ENCODE measurements around the gene TEX9.
"Not testable (repeated sequence)": the region's sequence is repeated elsewhere in the genome, so short reads cannot be mapped to it uniquely, and the experiment has no call there.

TEX9 gene

DNA sequence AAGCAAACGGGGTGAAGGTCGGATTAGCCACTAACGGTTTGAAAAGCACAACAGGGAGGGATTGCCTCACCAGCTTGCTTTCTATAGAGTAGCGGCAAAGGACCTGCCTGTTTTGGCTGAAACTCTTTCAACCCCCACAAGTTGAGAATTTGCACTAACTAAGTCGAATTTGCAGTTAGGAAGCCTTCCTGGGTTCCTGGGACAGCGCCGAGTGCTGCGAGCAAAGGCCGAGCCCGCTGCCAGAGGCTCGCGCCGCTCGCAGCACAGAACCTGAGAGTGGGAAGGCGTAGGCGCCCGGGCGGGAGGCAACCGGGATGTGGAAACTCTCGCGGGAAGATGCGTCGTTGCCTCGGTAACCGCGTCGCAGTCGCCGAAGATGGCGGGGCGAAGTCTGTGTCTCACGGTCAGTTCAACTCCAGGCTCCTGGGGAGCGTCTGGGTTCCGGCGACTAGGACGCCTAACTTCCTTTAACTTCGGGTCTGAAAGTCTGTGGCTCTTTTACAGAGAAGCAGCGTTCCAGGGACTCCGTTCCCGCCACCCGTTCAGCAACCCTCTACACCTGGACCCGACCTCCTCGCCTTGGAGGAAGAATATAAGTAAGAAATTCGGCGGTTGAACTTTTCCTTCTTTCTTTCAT, at the start of gene TEX9:
TEX9 (plus strand) TSS at position 352 of the 637 bp plus-strand sequence; CDS start at position 377, 25 bp downstream.
- DNase-seq = peak; percentile 71

DNA sequence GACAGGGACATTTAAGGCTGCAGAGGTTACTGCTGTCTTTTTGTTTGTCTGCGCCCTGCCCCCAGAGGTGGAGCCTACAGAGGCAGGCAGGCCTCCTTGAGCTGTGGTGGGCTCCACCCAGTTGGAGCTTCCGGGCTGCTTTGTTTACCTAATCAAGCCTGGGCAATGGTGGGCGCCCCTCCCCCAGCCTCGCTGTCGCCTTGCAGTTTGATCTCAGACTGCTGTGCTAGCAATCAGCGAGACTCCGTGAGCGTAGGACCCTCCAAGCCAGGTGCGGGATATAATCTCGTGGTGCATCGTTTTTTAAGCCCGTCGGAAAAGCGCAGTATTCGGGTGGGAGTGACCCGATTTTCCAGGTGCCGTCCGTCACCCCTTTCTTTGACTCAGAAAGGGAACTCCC, 48.7 kb upstream of the TEX9 start:
- DNase-seq = not testable (repeated sequence)

DNA sequence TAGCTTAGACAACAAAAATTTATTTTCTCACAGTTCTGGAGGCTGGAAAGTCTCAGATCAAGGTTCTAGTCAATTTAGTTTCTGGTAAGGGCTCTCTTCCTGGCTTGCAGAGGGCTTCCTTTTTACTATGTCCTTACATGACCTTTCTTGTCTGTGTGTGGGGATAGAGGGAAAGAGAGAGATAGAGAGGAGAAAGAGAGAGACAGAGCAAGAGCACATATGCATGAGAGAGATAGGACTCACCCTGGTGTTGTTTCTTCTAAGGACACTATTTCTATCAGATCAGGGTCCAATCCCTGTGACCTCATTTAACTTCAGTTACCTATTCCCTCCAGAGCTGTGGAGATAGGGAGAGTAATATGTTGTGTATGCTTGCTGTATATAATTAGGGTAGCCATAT, 44.9 kb upstream of the TEX9 start:
- DNase-seq = no peak

DNA sequence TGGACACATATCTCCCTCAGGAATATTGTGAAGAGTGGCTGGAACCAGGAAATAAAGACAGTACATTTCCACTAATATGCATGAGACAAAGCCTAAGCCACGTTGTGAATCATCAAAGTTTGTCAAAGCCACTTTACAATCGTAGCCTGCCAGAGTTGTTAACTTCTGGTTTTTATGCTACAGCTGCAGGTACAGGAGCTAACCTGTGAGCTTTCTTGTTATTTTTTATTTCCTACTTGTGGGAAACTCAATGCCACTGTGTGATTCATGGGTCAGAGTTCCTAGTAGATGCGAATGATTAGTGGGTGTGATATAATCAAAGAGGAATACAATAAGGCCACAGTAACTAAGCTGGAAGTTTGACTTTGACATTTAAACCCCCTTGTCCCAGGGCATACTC, 44.4 kb upstream of the TEX9 start:
- no peak for DNase-seq

DNA sequence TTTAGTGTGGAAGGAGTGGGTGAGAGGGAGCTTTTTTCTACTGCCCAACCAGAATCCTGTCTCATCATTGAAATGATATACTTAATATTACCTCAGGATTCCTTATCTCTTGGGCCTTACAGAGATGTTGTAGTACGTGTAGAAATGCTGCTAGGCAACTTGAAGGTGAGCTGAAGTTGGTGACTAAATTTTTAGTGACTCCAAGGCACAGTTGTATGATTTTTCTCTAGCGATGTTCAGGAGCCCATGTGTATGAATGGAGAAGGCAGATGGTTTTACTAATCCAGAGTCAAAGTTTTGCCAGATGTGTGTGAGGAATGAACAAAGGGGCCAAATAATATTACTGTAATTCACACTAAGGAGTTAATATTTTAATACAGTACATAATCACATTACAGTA, 42.8 kb upstream of the TEX9 start:
- no peak for DNase-seq

DNA sequence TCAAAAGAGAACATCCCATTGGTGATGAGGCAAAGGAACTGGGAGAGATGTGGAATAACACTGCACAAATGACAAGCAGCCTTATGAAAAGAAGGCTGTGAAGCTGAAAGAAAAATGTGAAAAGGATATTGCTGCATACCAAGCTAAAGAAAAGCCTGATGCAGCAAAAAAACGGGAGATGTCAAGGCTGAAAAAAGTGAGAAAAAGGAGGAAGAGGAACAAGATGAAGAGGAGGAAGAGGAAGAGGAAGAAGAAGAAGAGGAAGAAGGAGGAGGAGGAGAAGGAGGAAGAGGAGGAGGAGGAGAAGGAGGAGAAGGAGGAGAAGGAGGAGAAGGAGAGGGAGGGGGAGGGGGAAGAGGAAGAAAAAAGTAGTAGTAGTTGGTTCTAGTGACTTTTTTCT, 41.8 kb upstream of the TEX9 start:
- no peak for DNase-seq

DNA sequence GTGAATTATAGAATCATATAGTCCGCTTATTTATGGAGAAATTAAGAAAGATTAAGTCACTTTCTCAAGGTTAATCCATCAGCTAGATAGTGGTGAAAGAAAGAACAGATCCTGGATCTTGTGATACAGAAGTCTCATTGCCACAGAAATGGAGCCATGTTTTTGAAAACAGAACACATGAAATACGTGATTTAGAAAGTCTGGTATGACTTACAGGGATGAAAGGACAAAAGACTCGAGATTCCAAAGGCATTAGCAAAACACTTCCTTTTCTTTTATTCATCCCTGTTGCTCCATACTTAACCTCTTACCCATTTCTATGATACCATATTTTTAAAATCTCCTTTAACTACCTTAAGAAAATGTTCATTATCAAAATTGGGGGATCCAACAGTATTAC, 40.0 kb upstream of the TEX9 start:
- no peak for DNase-seq

DNA sequence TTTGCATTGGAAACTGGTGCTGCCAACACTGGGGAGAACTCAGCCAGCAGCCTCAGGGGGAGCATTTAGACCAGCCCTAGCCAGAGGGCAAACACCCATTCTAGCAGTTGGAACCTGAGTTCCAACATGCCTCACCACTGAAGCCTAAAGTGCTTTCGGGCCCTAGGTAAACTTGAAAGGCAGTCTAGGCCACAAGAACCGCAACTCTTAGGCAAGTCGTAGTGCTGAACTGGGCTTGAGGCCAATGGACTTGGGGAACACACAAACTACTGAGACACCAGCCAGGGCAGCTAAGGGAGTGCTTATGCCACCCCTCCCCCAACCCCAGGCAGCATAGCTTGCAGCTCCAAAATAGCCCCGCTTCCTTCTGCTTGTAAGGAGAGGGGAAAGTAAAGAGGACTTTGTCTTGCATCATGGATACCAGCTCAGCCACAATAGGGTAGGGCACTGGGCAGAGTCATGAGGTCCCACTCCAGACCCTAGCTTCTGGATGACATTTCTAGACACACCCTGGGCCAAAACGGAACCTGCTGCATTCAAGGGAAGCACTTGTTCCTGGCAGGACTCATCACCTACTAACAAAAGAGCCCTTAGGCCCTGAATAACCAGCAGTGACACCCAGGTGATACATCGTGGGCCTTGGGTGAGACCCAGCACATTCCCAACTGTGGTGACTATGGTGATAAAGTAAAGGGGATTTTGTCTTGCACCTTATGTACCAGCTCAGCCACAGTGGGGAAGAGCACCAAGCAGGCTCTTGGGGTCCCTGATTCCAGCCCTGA, 37.3 kb upstream of the TEX9 start:
- no peak for DNase-seq

DNA sequence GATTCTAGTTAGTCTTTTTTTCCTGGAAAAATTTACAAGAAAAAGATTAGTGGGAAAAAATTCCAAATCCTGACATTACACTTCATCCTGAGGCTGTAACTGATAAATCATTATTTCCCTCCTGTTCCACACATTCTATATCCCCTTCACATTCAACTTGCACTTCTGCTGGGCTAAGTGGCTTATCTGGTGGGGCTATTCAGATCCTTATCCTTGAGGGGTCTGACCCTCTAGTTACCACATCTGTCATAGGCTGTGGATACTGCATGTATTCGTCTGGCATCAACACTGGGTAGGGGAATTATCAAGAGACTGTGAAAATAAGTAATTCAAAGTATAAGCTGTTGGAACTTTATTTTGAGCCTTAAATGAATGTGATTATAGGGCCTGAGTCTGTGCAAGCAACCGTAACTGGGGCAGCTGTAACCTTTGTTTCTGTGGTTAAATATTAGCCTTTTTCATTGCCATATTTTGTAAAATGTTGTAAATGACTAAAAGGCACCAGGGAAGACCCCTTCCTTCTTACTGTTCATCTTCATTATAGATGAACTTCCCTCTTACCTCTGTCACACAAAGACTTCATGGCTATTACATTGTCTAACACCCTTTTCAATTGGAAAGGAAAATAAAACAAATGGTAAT, 28.0 kb upstream of the TEX9 start:
- no peak for DNase-seq

DNA sequence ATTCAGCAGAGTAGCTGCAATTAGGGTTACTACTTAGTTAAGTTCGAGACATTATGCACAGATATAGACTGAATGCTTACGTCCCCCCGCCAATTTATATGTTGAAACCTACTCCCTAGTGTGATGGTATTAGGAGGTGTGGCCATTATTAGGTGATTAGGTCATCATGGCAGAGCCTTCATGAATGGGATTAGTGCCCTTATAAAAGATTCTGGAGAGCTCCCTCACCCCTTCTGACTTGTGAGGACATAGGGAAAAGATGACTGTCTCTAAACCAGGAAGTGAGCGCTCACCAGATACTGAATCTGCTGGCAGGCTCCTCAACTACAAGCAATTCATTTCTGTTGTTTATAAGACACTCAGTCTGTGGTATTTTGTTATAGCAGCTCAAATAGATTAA, 25.6 kb upstream of the TEX9 start:
- no peak for DNase-seq

DNA sequence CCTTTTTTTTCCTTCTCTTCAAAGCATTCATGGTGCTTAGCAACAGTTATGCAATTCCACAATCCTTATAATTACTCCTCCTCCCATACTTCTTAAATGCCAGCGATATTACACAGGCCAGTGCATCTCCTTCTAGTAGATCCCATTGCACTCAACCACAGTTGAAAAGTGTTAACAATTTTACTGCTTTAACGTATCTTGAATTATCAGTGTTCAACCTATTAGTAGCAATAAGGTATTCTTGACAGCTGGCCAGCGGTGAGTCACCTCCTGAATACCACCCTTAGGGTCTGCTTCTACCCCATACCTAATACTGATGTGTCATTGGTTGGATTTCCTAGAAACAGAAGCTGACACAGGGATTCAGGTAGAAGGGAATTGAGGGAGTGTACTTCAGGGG, 24.0 kb upstream of the TEX9 start:
- no peak for DNase-seq

DNA sequence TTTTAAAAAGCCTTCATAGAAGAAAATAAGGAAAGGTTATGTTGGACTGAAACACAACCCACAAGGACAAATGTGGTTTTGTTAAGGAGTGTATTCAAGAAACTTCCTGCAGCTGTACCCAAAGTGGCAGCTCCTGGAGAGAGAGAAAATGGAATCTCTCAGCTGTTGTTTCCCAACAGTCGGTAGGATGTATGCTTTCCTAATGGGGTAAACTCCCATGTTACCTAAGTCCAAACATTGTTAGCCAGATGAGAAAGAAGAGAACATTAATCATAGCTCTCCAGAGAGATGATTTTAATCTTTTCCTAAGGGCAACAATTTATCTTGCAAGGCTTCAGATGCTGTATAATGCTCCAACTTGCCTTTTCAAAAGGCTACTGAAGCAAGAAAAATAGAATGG, 22.6 kb upstream of the TEX9 start:
- no peak for DNase-seq

DNA sequence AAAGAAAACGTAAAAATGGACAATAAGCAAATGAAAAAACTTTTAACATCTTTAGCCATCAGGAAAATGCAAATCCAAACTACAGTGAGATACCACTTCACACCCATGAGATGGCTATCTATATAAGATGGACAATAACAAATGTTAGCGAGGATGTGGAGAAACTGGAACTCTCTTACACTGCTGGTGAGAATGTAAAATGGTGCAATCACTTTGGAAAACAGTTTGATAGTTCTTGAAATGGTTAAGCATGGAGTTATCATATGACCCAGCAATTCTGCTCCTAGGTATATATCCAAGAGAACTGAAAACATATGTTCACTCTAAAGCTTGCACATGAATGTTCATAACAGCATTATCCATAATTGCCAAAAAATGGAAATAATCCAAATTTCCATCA, 21.3 kb upstream of the TEX9 start:
- DNase-seq = no peak

DNA sequence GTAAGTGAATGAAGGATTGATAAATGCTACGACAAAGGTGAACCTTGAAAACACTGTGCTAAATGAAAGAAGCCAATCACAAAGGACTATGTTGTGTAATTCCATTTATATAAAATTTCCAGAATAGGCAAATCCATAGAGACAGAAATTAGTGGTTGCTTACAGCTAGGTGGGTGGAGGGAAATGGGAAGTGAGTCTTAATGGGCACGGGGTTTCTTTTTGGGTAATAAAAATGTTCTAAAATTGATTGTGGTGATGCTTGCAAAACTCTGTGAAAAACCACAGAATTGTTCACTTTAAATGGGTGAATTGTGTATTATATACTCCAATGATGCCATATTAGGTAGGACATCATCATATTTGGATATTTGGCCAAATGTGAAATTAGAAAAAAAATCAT, 20.9 kb upstream of the TEX9 start:
- DNase-seq = no peak

DNA sequence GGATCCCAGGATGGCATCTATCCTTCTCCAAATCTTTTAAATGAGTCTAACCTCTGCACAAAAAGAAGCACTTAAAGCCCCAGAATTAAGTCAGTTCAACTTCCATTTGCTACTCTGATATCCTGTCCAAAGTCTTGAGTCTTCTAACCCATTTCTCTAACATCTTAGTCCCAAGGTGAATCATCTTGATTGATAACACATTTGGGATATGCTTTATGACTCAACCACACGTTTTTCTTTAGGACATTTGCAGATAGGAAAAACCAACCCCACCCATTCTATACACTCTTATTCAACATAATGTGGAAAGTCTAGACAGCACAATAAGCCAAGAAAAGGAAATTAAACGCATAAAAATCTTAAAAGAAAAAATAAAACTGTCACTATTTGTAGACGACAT, 18.8 kb upstream of the TEX9 start:
- DNase-seq = no peak

DNA sequence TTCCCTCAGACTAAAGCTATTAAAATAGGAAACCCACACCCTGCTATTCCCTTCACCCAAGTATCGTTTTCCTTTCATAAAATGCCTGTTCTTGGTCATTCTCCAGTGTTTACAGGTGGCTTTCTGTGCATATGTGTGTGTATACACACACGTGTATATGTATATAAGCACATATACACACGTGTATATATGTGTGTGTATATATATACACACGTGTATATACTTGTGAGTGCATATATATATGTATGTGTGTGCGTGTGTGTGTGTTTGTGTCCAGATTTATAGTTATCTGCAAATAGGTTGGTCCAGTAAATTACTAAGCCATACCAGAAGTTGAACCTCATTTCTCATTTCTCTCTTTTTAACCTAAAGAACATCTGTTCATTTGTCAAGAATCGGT, 15.7 kb upstream of the TEX9 start:
- no peak for DNase-seq

DNA sequence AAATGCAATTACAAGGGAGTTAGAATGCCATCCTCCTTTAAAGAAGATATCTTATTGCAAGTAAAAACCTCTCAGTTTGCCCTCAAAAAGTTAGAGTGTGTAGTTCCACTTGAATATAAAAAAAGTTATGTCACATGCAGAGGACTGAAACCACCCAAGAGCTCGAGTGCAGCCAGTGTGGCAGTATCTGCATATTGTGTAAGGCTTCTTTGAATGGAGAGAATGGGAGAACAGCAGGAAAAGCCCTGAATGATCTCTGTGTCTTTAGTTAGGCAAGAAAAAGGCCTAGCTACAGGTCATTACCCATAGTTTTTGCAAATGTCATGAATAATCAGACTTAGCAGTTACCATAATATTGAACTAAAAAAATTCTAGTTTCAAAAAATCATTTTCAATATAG, 13.9 kb upstream of the TEX9 start:
- DNase-seq = no peak

DNA sequence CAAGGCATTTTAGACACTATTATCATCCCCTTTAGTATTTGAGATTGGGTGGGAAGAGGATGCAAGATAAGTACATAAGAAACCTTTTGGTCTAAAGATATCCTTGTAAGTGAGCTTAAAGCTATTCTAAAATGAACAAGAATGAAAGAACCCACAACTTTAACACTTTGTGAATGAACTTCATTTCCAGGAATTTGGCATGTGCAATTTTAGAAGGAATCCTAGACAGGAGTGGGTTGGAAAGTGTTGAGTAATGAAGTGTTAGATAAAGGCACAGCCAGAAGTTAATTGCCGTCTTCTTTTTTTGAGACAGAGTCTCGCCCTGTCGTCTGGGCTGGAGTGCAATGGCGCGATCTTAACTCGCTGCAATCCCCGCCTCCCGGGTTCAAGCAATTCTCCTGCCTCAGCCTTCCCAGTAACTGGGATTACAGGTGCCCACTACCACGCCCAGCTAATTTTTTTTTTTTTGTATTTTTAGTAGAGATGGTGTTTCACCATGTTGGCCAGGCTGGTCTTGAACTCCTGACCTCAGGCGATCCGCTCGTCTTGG, 13.2 kb upstream of the TEX9 start:
- no peak for DNase-seq

DNA sequence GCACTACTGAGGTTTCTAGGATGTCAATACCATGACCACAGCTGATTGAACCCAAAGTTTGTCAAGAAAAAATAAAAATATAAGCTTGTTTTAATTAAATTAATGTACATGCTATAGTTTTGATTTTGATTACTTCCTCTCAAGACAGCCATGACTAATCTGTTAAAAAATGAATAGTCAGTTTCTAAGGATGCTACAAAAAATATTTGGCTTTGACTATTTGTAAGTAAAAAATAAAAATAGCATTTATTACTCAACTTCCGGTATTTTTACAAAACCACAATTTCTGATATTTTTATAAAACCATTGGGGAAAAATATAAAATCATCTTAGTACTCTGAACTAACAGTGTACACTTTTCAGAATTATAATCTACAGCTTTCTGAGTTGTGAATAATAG, 12.1 kb upstream of the TEX9 start:
- DNase-seq = no peak

DNA sequence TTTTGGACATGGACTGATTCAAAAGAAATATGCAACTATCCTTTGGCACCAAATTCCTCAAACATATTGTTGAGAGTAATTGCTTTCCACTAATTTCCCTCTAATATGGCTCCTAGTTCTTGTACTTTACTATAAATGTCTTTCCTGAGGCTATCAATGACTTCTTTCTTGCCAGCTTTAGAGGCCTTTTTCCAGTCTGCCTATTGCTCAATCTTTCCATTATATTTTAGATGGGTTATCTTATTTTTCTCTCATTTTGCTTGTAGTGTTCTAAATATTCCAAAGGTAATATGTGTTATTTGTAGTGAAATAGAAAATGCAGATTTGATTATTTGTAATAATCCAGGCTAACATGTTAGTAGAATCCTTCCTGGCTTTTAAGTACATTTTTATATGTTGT, 11.5 kb upstream of the TEX9 start:
- DNase-seq = no peak

DNA sequence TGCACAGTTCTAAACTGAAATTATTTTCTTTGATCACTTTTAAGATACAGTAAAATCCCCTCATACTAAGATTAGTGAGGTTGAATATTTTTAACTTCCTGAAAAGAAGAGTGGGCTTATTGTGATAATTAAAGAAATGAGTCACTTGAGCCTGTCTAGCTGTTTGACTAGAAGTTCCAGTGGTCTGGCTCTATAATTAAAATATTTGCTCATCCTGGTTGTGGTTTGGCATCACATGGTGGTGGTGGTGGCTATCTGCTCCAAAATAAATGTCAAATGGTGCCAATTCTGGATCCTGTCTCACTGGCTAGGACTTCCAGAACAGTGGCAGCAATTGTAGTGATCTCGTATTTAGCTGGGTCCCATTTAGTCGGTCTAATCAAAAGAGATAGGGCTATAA, 8.6 kb upstream of the TEX9 start:
- DNase-seq = no peak

DNA sequence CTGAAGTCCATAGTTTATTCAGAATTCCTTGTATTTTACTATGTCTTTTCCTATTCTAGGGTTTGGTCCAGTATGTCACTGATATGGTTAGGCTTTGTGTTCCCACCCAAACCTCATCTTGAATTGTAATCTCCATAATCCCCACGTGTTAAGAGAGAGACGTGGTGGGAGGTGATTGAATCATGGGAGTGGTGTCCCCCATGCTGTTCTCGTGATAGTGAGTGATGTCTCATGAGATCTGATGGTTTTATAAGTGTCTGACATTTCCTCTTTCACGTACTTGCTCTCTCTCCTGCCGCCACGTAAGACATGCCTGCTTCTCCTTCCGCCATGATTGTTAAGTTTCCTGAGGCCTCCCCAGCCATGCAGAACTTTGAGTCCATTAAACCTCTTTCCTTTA, 6.6 kb upstream of the TEX9 start:
- DNase-seq = no peak

DNA sequence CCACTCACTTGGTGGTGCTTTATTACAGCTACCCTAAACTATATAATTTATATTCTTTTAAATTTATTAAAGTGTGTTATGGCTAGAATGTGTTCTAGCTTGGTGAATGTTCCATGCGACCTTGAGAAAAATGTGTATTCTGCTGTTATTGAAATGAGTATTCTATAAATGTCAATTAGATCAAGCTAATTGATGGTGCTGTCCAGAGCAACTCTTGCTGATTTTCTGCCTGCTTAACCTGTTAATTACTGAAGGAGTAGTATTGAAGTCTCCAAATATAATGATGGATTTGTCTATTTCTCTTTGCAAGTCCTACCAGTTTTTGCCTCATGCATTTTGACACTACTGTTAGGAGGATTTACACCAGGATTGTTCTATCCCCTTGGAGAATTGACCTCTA, 3.2 kb upstream of the TEX9 start:
- no peak for DNase-seq

DNA sequence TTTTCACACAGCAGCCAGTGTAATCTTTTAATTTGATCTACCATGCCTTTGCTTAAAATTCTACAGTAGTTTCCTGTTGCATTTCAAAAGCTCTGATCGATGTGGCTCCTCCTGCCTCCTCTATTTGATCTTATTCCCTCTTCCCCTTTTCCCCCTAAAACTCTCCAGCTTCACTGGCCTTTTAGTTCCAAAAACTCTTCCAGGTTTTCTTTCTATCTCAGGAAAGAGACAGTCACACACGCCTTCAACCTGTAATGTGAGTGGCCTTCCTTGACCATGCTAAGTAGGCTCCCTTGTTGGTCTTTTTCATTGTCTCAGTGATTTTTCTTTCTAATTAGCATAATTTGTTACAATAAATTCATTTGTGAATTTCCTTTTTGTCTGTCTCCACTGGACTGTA, 985 bp downstream of the TEX9 start:
- DNase-seq = no peak

All from T1000 (cell line).